Kidney (tissue), 14 donors: ENCODE results near the gene PYGM. TPM values are rescaled to one million over a fixed set of nuclear protein-coding genes. Genes with fewer than 3 reads are reported as not detected.
A peak's percentile ranks its signal among the peaks of the same experiment; 100 is the strongest.

Experiments
- DNase-seq, 5 donors: peaks; one replicate each; pipeline ENCODE4 v3.0.0-alpha.2; 2013 to 2020
- FAIRE-seq: peaks from 2 replicates; lab custom pipeline; 2012; peaks lifted over from hg19 to GRCh38; lab: Jason Lieb, UNC
- H3K27ac ChIP-seq, 2 donors: one replicate each; pipeline ENCODE4 v1.7.0; 2013; ENCODE audit warnings: low read depth in 2 of 2, low read length in 2 of 2, inconsistent platforms in 1 of 2
- H3K27me3 ChIP-seq: one replicate; pipeline ENCODE4 v1.7.1; 2013; ENCODE audit warnings: low read length, inconsistent platforms; ENCODE audit not compliant: control insufficient read depth, insufficient read depth
- H3K36me3 ChIP-seq, 3 donors: one replicate each; pipeline versions ENCODE4 v1.7.0 to v1.7.1; 2013; ENCODE audit warnings: low read length in 3 of 3, control low read depth in 1 of 3, inconsistent platforms in 1 of 3; ENCODE audit not compliant: insufficient read depth in 3 of 3, control insufficient read depth in 2 of 3
- H3K4me1 ChIP-seq, 3 donors: one replicate each; pipeline versions ENCODE4 v1.7.0 to v1.7.1; 2013; ENCODE audit warnings: low read length in 3 of 3, inconsistent platforms in 1 of 3, low read depth in 1 of 3; ENCODE audit not compliant: control insufficient read depth in 2 of 3, insufficient read depth in 2 of 3
- H3K4me3 ChIP-seq, 3 donors: one replicate each; pipeline versions ENCODE4 v1.7.0 to v1.8.1; 2013; ENCODE audit warnings: low read length in 3 of 3, control low read depth in 1 of 3, inconsistent platforms in 1 of 3
- H3K9ac ChIP-seq, 3 donors: one replicate each; pipeline versions ENCODE4 v1.7.0 to v1.7.1; 2013; ENCODE audit warnings: low read length in 3 of 3, control low read depth in 1 of 3, inconsistent platforms in 1 of 3
- H3K9me3 ChIP-seq, 3 donors: one replicate each; pipeline versions ENCODE4 v1.7.0 to v1.7.1; 2013; ENCODE audit warnings: low read length in 3 of 3, control low read depth in 1 of 3, inconsistent platforms in 1 of 3; ENCODE audit not compliant: control insufficient read depth in 2 of 3, insufficient read depth in 1 of 3
- intact Hi-C: fragments of 100-400 bp; cut with DNase I; formaldehyde crosslinking; loops from one replicate; pipeline ENCODE4 v1.11.1; 2022
- polyA plus RNA-seq: library from polyadenylated mRNA; stranded (reverse); fragments of 350-450 nt; fragmentation: Illumina TruSeq; extraction: RNeasy Lipid Tissue Mini Kit (QIAGEN cat#74804); gene quantifications from one replicate; pipeline ENCODE4 v1.2.3, GENCODE V29; 2014; ENCODE audit warnings: low read depth, low replicate concordance; ENCODE audit not compliant: insufficient read depth
- total RNA-seq: library from RNA; stranded (reverse); fragmentation: NEBNext Ultra II Directional; extraction: Animal tissue kit (Norgen Biotek cat#: 25700); gene quantifications from one replicate; pipeline ENCODE4 v1.2.1, GENCODE V29; 2021
- TF ChIP-seq, protein P1 (sequence below): IDR thresholded peaks from 3 replicates; pipeline ENCODE4 v1.5.1; 2012; ENCODE audit warnings: mild to moderate bottlenecking, moderate library complexity, borderline replicate concordance; ENCODE audit not compliant: insufficient read depth; ENCODE audit errors: extremely low read depth
- donor health status: control.
- donor health status: control.
- donor health status: control.
- donor health status: control.
- donor health status: control.
- donor health status: DM: yes; HTN: yes; CAD: no.
- donor health status: Normal renal cell carcinoma (clear cell type).

The PYGM gene
- total and polyA plus RNA-seq, 2 donors from 2014 or later: 2.5 to 8.6 TPM

DNA sequence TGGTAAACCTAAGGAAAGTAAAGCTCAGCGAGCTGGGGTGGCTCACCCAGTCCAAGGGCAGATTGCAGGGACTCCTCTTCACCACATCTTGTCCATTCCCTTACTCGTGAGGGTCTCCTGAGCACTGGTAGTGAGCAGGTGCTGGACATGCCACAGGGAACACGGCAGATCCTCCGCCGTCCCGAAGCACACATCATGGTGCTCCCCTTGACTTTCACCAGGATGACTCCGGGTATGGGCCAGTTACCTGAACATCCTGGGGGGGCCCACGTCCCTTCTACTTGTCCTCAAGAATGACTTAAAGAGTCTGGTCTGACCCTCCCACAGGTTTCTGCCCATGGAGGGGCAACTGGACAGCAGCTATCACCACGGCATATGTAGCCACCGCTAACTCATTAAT, 26.5 kb upstream of the PYGM start:
- intact Hi-C loops: no loop called here
- FAIRE-seq: no peak
- Histone ChIP-seq H3K4me1 (no peaks in the 10 kb centered on the region), H3K9ac (no peak overlapping the region), H3K36me3 (peaks cover 0 to 2% (median 0%) of the 10 kb centered on the region in 3 donors), H3K9me3 (no peaks in the 10 kb centered on the region), H3K27ac (no peak overlapping the region), H3K4me3 (no peak overlapping the region), H3K27me3 (no peaks in the 10 kb centered on the region)
- TF ChIP-seq, protein P1, sequence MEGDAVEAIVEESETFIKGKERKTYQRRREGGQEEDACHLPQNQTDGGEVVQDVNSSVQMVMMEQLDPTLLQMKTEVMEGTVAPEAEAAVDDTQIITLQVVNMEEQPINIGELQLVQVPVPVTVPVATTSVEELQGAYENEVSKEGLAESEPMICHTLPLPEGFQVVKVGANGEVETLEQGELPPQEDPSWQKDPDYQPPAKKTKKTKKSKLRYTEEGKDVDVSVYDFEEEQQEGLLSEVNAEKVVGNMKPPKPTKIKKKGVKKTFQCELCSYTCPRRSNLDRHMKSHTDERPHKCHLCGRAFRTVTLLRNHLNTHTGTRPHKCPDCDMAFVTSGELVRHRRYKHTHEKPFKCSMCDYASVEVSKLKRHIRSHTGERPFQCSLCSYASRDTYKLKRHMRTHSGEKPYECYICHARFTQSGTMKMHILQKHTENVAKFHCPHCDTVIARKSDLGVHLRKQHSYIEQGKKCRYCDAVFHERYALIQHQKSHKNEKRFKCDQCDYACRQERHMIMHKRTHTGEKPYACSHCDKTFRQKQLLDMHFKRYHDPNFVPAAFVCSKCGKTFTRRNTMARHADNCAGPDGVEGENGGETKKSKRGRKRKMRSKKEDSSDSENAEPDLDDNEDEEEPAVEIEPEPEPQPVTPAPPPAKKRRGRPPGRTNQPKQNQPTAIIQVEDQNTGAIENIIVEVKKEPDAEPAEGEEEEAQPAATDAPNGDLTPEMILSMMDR: no peak
- peak in 2 of 5 donors; percentile 28 to 63 for DNase-seq

DNA sequence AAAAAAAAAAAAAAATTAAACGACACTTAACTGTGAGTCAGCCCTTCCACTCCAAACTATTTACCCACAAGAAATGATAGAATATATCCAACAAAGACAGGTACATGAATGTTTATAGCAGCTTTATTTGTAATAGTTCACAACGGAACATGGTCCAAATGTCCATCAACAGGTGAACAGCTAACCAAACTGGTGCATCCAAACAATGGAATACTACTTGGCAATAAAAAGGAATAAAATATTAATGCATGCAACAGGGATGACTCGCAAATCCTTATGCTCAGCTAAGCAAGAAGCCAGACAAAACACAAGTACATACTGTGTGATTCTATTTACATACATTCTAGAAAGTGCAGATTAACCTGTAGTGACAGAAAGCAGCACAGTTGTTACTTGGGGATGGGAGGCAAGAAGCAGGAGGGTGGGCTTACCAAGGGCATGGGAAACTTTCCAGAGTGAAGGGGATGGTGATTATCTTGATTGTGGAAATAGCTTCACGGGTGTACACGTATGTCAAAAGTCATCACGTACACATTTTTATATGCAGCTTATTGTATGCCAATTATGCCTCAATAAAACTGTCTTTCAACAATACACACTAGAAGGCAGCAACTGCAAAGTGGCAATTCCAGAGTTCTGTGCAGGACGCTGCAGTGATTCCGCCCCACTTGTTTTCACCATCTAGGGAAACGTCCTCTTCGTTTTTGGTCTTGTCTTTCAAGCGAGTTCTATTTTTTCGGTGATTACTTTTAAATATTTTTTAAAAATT, 25.2 kb upstream of the PYGM start:
- Histone ChIP-seq H3K36me3 (peaks cover 0 to 2% (median 0%) of the 10 kb centered on the region in 3 donors), H3K27me3 (no peaks in the 10 kb centered on the region), H3K9me3 (no peaks in the 10 kb centered on the region), H3K4me1 (no peaks in the 10 kb centered on the region), H3K9ac (no peak overlapping the region), H3K4me3 (no peak overlapping the region), H3K27ac (no peak overlapping the region)
- TF ChIP-seq, protein P1: no peak
- intact Hi-C loops: no loop called here
- DNase-seq (peak in 2 of 5 donors; percentile 11 to 20), FAIRE-seq (no peak)

GRCh38 chr11:64778473-64779298, 18.9 kb upstream of the PYGM start, which contains the start of gene SF1:
Gene SF1 (minus strand): TSS chr11:64778542. CDS start chr11:64778392, 150 bp downstream.
- H3K9me3 ChIP-seq: no peaks in the 10 kb centered on the region
- peak within 1 kb of the TSS; percentile 98 for H3K27ac ChIP-seq
- peak within 1 kb of the TSS; percentile 88 to 99 (median 96) for H3K4me3 ChIP-seq
- TF ChIP-seq, protein P1: peak; percentile 16
- intact Hi-C loops: no loop called here
- peak; percentile 99 to 100 (median 100) for DNase-seq
- H3K27me3 ChIP-seq: no peaks in the 10 kb centered on the region
- H3K36me3 ChIP-seq: peaks cover 16 to 28% (median 26%) of the 10 kb centered on the region in 3 donors
- peak within 1 kb of the TSS; percentile 76 to 93 (median 88) for H3K9ac ChIP-seq
- peak; percentile 99 for FAIRE-seq
- peaks cover 6 to 16% (median 14%) of the 10 kb centered on the region in 3 donors for H3K4me1 ChIP-seq
